HG03045 (cell line): ENCODE measurements around the gene BAHCC1.

Source experiments
- ATAC-seq: cut with Tn5 transposase; IDR thresholded peaks from one replicate; pipeline ENCODE4 v1.9.1; 2021; ENCODE audit warnings: mild to moderate bottlenecking, moderate library complexity; ENCODE audit not compliant: unreplicated experiment

BAHCC1 gene

DNA sequence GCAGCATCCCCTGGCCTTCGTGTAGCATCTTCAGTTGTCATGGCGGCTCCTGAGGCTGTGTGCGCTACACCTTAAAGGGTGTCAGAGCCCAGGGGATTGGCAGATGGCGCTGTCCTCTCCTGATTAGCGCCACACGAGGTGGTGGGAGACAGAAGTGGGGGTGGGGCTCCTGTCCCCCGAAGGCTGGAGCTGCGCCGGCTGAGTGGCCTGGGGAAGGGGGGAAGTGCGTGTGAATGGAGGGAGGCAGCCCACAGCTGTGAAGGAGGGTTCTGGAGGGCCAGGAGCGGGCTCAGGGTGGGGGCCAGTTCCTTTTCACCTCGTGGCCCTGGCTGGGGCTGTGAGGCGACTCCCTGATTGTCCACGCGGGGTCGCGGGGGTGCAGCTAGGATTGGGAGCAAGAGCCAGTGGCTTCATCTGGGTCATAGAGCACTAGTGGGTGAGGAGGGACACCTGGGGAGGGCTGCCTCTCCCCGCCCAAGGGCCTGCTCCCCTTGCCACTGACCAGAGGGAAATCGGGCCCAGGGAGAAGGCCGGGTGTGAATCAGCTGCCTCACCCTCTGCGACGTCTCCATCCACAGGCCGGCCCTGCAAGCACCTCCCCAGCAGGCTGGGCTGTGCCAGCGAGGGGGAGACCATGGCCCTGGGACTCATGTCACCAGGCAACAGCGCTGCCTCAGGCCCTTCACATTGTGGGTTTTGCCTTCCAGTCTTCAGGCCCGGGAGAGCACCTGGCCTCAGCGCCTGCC is 14.1 kb downstream of the BAHCC1 start:
- no peak for ATAC-seq

- ATAC-seq, result no peak
Observed at GRCh38 chr17:81410852-81411251, 15.6 kb downstream of the BAHCC1 start.

GRCh38 chr17:81411305-81411704 is 16.0 kb downstream of the BAHCC1 start:
- ATAC-seq, result no peak

DNA sequence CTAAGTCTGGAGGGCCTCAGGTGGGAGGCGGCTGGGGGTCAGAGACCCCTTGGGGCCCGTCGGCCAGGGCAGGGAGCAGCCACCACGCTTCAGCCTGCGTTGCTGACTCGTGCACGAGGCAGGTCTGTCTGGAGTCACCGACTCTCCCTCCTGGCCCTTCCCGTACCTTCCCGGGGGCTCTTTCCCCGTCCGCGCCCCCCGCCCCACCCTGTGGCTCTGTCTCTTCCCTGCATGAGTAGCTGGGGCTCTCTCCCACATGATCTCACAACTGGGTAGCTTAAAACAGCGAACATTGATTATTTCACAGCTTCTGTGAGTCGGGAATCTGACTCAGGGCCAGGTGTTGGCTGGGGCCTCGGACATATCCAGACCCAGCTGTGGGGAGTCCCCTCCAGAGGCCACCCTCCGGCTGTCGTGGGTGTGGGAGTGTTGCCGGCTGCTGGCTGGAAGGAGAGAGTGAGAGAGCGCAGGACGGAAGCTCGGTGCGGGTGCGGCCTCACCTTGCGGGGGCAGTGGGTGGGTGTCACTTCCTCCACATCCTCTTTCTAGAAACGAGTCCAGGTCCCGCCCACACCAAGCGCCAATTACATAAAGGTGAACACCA is 17.3 kb downstream of the BAHCC1 start:
- no peak for ATAC-seq

DNA sequence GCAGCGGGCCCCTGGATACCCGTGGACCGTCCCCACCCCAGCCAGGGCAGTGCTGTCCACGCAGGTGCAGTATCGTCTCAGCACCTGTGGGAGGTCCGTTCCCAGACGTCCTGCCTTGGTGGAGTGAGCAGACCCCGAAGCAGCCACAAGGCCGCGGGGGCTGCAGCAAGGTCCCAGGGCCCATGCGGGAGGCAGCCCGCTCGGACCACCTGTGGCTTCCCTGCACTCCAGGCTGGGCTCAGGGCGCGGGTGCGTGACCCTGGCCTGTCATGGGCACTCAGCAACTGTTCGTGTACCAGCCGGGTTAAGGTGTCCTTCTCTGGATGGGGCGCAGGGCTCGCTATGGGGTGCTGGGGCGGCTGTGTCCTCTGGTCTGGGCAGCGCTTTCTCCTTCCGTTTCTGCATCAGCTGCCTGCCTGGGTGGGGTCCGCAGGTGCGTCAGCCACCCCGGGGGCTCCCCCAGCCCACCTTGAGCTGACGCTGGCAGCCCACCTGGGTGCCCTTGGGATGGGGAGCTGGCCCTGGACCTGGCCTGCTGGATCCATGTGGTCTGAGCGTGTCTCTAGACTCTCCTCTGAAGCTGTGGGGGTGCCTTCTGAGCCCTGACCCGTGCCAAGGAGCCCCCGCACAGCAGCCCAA is 18.4 kb downstream of the BAHCC1 start:
- no peak for ATAC-seq

GRCh38 chr17:81414756-81415516 is 19.7 kb downstream of the BAHCC1 start:
- no peak for ATAC-seq

DNA sequence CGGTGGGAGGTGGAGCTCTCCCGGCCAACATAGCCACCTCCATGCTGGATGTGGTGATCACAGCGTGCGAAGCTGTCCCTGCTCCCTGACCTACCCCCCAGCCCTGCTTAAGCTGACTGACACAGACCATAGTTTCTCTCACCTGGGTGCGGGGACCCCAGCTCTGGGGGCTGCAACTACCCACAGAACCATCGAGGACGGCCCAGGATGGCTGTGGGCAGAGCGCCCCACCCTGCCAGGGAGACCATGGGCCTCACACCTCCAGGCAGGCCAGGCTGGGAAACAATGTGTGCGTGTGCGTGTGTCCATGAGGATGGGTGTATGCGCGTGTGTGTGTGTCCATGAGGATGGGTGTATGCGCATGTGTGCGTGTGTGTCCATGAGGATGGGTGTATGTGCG is 20.4 kb downstream of the BAHCC1 start:
- ATAC-seq, result no peak

DNA sequence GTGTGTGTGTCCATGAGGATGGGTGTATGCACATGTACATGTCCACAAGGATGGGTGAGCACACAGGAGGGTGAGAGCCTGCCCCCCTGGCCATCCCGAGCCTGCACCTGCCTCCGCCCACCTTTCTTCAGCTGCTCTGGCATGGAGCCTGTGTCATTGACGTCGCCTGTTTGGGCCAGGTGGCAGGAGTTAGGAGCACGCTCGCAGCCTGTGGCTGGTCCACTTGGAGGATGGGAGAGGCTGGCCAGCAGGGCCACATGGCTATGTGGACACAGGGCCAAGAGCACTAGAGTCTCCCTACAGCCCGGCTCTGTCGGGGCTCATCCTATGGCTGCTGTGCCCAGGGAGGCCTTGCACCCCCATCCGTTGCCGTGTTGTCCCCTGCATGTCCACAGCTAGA is 21.4 kb downstream of the BAHCC1 start:
- ATAC-seq, result no peak

GRCh38 chr17:81417049-81417878 is 22.0 kb downstream of the BAHCC1 start:
- no peak for ATAC-seq

DNA sequence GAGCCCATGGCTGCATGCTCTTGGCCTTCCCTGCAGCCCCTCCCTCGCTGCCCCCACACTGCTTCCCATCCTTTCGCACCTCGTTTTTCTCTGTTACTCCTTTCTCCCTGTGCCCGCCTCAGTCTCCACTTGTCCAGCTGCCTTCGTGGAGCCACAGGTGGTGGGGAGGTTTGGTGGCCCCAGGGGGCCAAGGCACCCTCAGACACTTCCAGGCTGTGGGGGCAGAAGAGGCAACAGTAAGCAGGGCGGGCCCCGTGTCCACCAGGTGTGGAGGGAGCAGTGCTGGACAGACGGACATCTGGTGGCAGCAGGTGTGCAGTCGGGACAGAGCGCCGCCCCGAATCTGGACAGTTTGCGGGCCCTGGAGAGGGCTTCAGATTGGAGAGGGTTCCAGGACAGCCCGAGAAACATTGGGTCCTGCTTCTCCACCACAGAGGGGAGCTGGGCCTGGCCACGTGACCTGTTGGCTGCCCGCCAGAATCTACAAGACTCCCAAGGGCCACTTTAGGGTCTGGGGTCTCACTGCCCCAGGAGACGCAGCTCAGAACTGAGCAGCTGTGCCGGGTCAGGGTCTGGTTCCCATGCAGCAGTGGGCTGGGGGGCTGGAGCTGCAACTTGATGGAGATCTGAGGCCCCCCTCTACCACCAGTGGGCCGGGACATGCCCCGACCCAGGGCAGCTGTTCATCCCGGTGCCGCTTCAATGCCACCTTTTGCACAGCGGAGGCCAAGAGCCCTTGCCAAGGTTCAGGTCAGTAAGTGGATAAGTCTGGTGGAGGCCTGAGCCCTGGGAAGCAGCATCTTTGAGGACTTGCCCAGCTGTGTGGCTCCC is 22.8 kb downstream of the BAHCC1 start:
- ATAC-seq, result no peak

DNA sequence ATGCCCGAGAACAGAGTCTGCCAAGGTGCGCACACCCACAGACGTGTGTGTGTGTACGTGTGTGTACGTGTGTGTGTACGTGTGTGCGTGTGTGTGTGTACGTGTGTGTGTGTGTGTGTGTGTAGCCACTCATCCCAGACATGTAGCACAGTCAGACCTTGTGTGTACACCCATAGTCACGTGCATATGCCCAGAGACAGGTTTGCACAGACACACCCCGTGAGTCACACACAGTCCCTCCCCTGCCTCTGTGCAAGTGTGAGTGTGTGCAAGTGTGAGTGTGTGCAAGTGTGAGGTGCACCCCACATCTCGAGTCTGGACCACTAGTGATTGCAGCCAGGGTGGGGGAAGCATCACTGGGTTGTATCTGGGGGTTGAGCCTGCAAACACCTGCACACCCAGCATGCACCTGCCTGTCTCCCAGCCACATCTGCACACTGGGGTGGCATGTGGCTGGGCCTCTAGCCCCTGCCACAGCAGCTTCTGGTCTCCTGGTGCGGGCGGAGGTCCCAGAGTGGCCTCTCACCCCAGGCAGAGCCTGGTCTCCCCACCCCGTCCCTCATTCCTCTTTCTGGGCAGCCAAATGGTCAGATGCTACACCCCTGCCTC is 23.6 kb downstream of the BAHCC1 start:
- ATAC-seq, result no peak

- ATAC-seq, result no peak
Observed at GRCh38 chr17:81419319-81419885, 24.1 kb downstream of the BAHCC1 start.

- ATAC-seq, result no peak
Observed at GRCh38 chr17:81419886-81420768, 24.9 kb downstream of the BAHCC1 start.

GRCh38 chr17:81420769-81421462 is 25.7 kb downstream of the BAHCC1 start:
- ATAC-seq, result no peak

- no peak for ATAC-seq
Observed at GRCh38 chr17:81422776-81423697, 27.8 kb downstream of the BAHCC1 start.

DNA sequence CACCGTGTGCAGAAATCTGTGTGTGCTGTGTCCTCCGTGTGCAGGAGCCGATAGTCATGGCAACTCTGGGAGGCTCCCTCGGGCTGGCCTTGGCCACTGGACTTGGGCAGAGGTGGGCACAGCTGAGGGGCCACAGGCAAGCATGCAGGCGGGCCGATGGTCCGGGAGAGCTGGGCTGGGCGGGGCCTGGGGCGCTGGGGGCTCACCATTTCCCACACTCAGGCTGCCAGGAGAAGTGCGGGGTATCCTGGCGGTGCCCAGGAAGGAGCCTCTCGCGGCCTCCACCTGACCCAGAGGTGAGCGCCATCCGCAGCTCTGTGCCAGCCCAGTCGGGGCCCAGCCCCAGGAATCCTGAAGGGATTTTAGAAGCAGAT is 28.4 kb downstream of the BAHCC1 start:
- no peak for ATAC-seq
